ENCODE data around the gene OBI1.

Gene OBI1

GRCh38 chr13:78598116-78598781, 60.7 kb downstream of the OBI1 start:
- no peak for TF ChIP-seq ZNF670 (tag by site-specific recombination; IDR thresholded peaks at IDR 0.05; ENCODE audit: low read depth)
- no peak for TF ChIP-seq PRDM1 (tag by site-specific recombination; IDR thresholded peaks at IDR 0.05)
- no peak for TF ChIP-seq HOXC10 (CRISPR knock-in tag; IDR thresholded peaks at IDR 0.05)
- no peak for TF ChIP-seq ZNF280D (tag by site-specific recombination; IDR thresholded peaks at IDR 0.05)
- TF ChIP-seq ZNF747 (tag by site-specific recombination; IDR thresholded peaks at IDR 0.05): no peak
- TF ChIP-seq ZNF423 (tag by site-specific recombination; IDR thresholded peaks at IDR 0.05): no peak
- TF ChIP-seq ZNF202 (tag by site-specific recombination; IDR thresholded peaks at IDR 0.05; ENCODE audit: borderline replicate concordance): no peak
- TF ChIP-seq ZNF221 (tag by site-specific recombination; IDR thresholded peaks at IDR 0.05; ENCODE audit: borderline replicate concordance): no peak
- TF ChIP-seq ZFP3 (tag by site-specific recombination; IDR thresholded peaks at IDR 0.05; ENCODE audit: low read depth): no peak
- TF ChIP-seq ZSCAN5A (tag by site-specific recombination; IDR thresholded peaks at IDR 0.05): no peak
- no peak for TF ChIP-seq ZNF645 (tag by site-specific recombination; IDR thresholded peaks at IDR 0.05)
- TF ChIP-seq ZNF768 (tag by site-specific recombination; IDR thresholded peaks at IDR 0.05): no peak
- TF ChIP-seq PRDM4 (tag by site-specific recombination; IDR thresholded peaks at IDR 0.05): no peak
- TF ChIP-seq ZNF138 (tag by site-specific recombination; IDR thresholded peaks at IDR 0.05; ENCODE audit: borderline replicate concordance): no peak
- TF ChIP-seq, protein P1, sequence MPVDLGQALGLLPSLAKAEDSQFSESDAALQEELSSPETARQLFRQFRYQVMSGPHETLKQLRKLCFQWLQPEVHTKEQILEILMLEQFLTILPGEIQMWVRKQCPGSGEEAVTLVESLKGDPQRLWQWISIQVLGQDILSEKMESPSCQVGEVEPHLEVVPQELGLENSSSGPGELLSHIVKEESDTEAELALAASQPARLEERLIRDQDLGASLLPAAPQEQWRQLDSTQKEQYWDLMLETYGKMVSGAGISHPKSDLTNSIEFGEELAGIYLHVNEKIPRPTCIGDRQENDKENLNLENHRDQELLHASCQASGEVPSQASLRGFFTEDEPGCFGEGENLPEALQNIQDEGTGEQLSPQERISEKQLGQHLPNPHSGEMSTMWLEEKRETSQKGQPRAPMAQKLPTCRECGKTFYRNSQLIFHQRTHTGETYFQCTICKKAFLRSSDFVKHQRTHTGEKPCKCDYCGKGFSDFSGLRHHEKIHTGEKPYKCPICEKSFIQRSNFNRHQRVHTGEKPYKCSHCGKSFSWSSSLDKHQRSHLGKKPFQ (tag by site-specific recombination; IDR thresholded peaks at IDR 0.05): no peak
- TF ChIP-seq, protein P2, sequence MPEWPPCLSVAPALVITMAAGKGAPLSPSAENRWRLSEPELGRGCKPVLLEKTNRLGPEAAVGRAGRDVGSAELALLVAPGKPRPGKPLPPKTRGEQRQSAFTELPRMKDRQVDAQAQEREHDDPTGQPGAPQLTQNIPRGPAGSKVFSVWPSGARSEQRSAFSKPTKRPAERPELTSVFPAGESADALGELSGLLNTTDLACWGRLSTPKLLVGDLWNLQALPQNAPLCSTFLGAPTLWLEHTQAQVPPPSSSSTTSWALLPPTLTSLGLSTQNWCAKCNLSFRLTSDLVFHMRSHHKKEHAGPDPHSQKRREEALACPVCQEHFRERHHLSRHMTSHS (tag by site-specific recombination; IDR thresholded peaks at IDR 0.05): no peak
- no peak for TF ChIP-seq ZNF19 (tag by site-specific recombination; IDR thresholded peaks at IDR 0.05; ENCODE audit: low read depth)
- no peaks in the 10 kb centered on the region for H3K9me3 ChIP-seq (ENCODE audit: control insufficient read depth, insufficient read depth, low read depth, low read length)
- ChIA-PET CTCF (no interaction called here), POLR2A (no interaction called here)
- H3K4me1 ChIP-seq (ENCODE audit: control insufficient read depth, insufficient read depth, low read length): no peaks in the 10 kb centered on the region
- no peak overlapping the region for H3K4me3 ChIP-seq (ENCODE audit: low read depth, low read length)
- H3K36me3 ChIP-seq (ENCODE audit: control insufficient read depth in 2 of 2, insufficient read depth in 1 of 2, low read length in 2 of 2): peaks cover 0 to 25% of the 10 kb centered on the region in 2 experiments; a peak in 1 of 3 replicates
- H3K27ac ChIP-seq (ENCODE audit: extremely low read depth, low read depth, low read length): no peak overlapping the region
